OCI-LY7 (cell line): ENCODE results near the gene CSF1R. TPM values are rescaled to one million over a fixed set of nuclear protein-coding genes. Genes with fewer than 3 reads are reported as not detected.

Experiments used
- BruUV-seq: library from RNA; stranded (reverse); fragments of 400-500 nt; replicated peaks from 2 replicates; lab custom pipeline; 2021; lab: Mats Ljungman, UMichigan
- CTCF ChIA-PET: fragments of 300-600 bp; sonication (Branson Sonifier 250); formaldehyde crosslinking; loops from one replicate; lab custom pipeline; 2022; ENCODE audit warnings: antibody characterized with exemption; ENCODE audit not compliant: unreplicated experiment; lab: Charles Lee
- POLR2A ChIA-PET: fragments of 300-600 bp; sonication (Branson Sonifier 250); formaldehyde crosslinking; loops from one replicate; lab custom pipeline; 2022; ENCODE audit warnings: antibody characterized with exemption; lab: Charles Lee
- DNase-seq: peaks from one replicate; pipeline ENCODE4 v3.0.0-alpha.2; 2015; ENCODE audit warnings: low spot score
- H2AFZ ChIP-seq: fragments of 200-600 bp; sonication (generic), shearing (Covaris generic); 2 replicates; pipeline ENCODE4 v1.6.1; 2014; ENCODE audit warnings: mild to moderate bottlenecking, antibody characterized with exemption, low read length, moderate library complexity
- H3K27ac ChIP-seq: fragments of 200-600 bp; sonication (generic); 2 replicates; pipeline ENCODE4 v1.5.1; 2014; ENCODE audit warnings: mixed run types, low read depth, mild to moderate bottlenecking, moderate library complexity, low read length, inconsistent platforms; ENCODE audit not compliant: poor library complexity, severe bottlenecking
- H3K36me3 ChIP-seq: fragments of 200-600 bp; sonication (generic); 2 replicates; pipeline ENCODE4 v1.6.1; 2014; ENCODE audit warnings: mild to moderate bottlenecking, antibody characterized with exemption, low read length, moderate library complexity, mixed read lengths; ENCODE audit not compliant: insufficient read depth
- H3K4me1 ChIP-seq: fragments of 200-600 bp; sonication (generic); 2 replicates; pipeline ENCODE4 v1.5.1; 2014; ENCODE audit warnings: mild to moderate bottlenecking, low read length; ENCODE audit not compliant: insufficient read depth, poor library complexity, severe bottlenecking
- H3K4me2 ChIP-seq: fragments of 200-600 bp; sonication (generic); 2 replicates; pipeline ENCODE4 v1.6.1; 2014; ENCODE audit warnings: mild to moderate bottlenecking, low read length
- H3K4me3 ChIP-seq: fragments of 200-600 bp; sonication (generic); 2 replicates; pipeline ENCODE4 v1.5.1; 2014; ENCODE audit warnings: mild to moderate bottlenecking, low read depth, low read length; ENCODE audit not compliant: poor library complexity, severe bottlenecking
- H3K79me2 ChIP-seq: fragments of 200-600 bp; sonication (generic); 2 replicates; pipeline ENCODE4 v1.6.1; 2016; ENCODE audit warnings: low read depth, mild to moderate bottlenecking, low read length, moderate library complexity, mixed read lengths; ENCODE audit not compliant: insufficient read depth
- H3K9me2 ChIP-seq: fragments of 200-600 bp; sonication (generic); 2 replicates; pipeline ENCODE4 v1.6.1; 2016; ENCODE audit warnings: mild to moderate bottlenecking, low read length, mixed read lengths; ENCODE audit not compliant: insufficient read depth
- H3K9me3 ChIP-seq: fragments of 200-600 bp; sonication (generic); 2 replicates; pipeline ENCODE4 v1.6.1; 2014; ENCODE audit warnings: mild to moderate bottlenecking, mixed run types, low read length, mixed read lengths
- H4K20me1 ChIP-seq: fragments of 200-600 bp; sonication (generic); 2 replicates; pipeline ENCODE4 v1.6.1; 2014; ENCODE audit warnings: mild to moderate bottlenecking, antibody characterized with exemption, low read length, moderate library complexity, mixed read lengths; ENCODE audit not compliant: insufficient read depth
- CTCF ChIP-seq: fragments of 200-600 bp; sonication (generic); conservative IDR thresholded peaks from 2 replicates; pipeline ENCODE4 v1.5.1; 2014; ENCODE audit warnings: mild to moderate bottlenecking, antibody characterized with exemption, low read length, moderate library complexity, mixed read lengths
- EZH2phosphoT487 ChIP-seq: fragments of 200-600 bp; sonication (generic); IDR thresholded peaks from 2 replicates; pipeline ENCODE4 v1.6.1; 2018; ENCODE audit warnings: low read depth, borderline replicate concordance, mild to moderate bottlenecking, mixed run types, antibody characterized with exemption, low read length, moderate library complexity, mixed read lengths
- intact Hi-C: fragments of 100-400 bp; cut with micrococcal nuclease; formaldehyde crosslinking; loops from one replicate; pipeline ENCODE4 v1.10.0; 2022; ENCODE audit not compliant: unreplicated experiment
- total RNA-seq, 2 experiments: library from RNA; depleted of rRNA in 1 of 2; stranded (reverse); fragments of >200 nt in 1 of 2; shearing (Covaris generic) in 1 of 2; gene quantifications; 2 replicates each; pipeline ENCODE4 v1.2.3, GENCODE V29; 2014 to 2022

The CSF1R gene
- total RNA-seq, 2 experiments from 2014 or later, result not detected

- H3K4me2 ChIP-seq, result no peak overlapping the region
- no peaks in the 10 kb centered on the region for H3K79me2 ChIP-seq
- intact Hi-C loops, result no loop called here
- H4K20me1 ChIP-seq, result no peaks in the 10 kb centered on the region
- ChIA-PET CTCF (interaction anchor here (0.6 kb wide), 1 partner anchor 84 kb away, joined by 5 read pairs; no protein-coding TSS in a partner anchor), POLR2A (no interaction called here)
- H2AFZ ChIP-seq, result no peak overlapping the region
- H3K36me3 ChIP-seq, result no peaks in the 10 kb centered on the region
- H3K27ac ChIP-seq, result no peak overlapping the region
- no peaks in the 10 kb centered on the region for H3K9me3 ChIP-seq
- TF ChIP-seq EZH2phosphoT487 (no peak), CTCF (no peak)
- DNase-seq, result no peak
- no peaks in the 10 kb centered on the region for H3K4me1 ChIP-seq
- BruUV-seq, result no TSS peak
- no peak overlapping the region for H3K4me3 ChIP-seq
- H3K9me2 ChIP-seq, result no peaks in the 10 kb centered on the region
Measured at GRCh38 chr5:150121448-150122157, 35.2 kb upstream of the CSF1R start.

GRCh38 chr5:150120617-150121447, 34.5 kb upstream of the CSF1R start:
- no peak for TF ChIP-seq EZH2phosphoT487
- no peak for TF ChIP-seq CTCF
- H2AFZ ChIP-seq, result no peak overlapping the region
- intact Hi-C loops, result no loop called here
- POLR2A ChIA-PET, result no interaction called here
- H3K4me2 ChIP-seq, result no peak overlapping the region
- CTCF ChIA-PET, result interaction anchor here (0.6 kb wide), 1 partner anchor 83 kb away, joined by 5 read pairs; no protein-coding TSS in a partner anchor
- H4K20me1 ChIP-seq, result no peaks in the 10 kb centered on the region
- H3K27ac ChIP-seq, result no peak overlapping the region
- H3K9me3 ChIP-seq, result no peaks in the 10 kb centered on the region
- H3K4me1 ChIP-seq, result no peaks in the 10 kb centered on the region
- H3K9me2 ChIP-seq, result no peaks in the 10 kb centered on the region
- DNase-seq, result no peak
- no peaks in the 10 kb centered on the region for H3K36me3 ChIP-seq
- no peak overlapping the region for H3K4me3 ChIP-seq
- no TSS peak for BruUV-seq
- H3K79me2 ChIP-seq, result no peaks in the 10 kb centered on the region
